ES-I3 (cell line): Measurements from ENCODE around the gene UPP1.
"Not testable (repeated sequence)": the region's sequence is repeated elsewhere in the genome, so short reads cannot be mapped to it uniquely, and the experiment has no call there.

Experiments used
- H3K36me3 ChIP-seq: 2 replicates; pipeline ENCODE4 v1.6.1; 2013; ENCODE audit warnings: mild to moderate bottlenecking, low read length, control low read depth, moderate library complexity; ENCODE audit not compliant: insufficient read depth
- H3K4me1 ChIP-seq: 2 replicates; pipeline ENCODE4 v1.6.1; 2013; ENCODE audit warnings: mild to moderate bottlenecking, control low read depth, low read length; ENCODE audit not compliant: insufficient read depth
- H3K9ac ChIP-seq: 2 replicates; pipeline ENCODE4 v1.6.1; 2013; ENCODE audit warnings: low read depth, mild to moderate bottlenecking, low read length, moderate library complexity
- H3K9me3 ChIP-seq: 2 replicates; pipeline ENCODE4 v1.6.1; 2013; ENCODE audit warnings: mild to moderate bottlenecking, low read length, moderate library complexity; ENCODE audit not compliant: control insufficient read depth, insufficient read depth

UPP1 gene

DNA sequence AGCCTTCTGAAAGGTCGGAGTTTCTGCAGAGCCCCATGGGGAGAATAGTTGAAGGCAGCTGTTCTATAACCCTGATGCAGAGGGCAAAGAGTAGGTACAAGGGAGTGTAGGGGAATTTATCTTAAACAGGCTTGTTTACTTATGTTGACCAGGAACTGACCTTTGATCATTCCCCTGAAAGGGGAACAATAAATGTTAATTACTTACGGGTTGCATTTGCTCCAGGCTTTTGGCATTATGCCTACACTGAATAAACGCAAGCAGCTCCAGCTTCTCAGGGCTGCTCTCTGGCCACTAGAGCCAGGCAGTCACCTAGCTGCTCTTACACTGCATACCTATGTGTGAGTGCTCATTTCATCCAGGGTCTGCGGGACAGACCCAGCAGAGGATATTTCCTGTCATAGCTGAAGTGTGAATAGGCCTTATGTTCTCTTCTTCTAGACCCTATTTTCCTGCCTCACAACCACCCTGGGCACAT lies 55.3 kb downstream of the UPP1 start:
- Histone ChIP-seq H3K36me3 (no peaks in the 10 kb centered on the region), H3K9ac (no peak overlapping the region), H3K4me1 (peaks cover 46% of the 10 kb centered on the region), H3K9me3 (peaks cover 4% of the 10 kb centered on the region)

DNA sequence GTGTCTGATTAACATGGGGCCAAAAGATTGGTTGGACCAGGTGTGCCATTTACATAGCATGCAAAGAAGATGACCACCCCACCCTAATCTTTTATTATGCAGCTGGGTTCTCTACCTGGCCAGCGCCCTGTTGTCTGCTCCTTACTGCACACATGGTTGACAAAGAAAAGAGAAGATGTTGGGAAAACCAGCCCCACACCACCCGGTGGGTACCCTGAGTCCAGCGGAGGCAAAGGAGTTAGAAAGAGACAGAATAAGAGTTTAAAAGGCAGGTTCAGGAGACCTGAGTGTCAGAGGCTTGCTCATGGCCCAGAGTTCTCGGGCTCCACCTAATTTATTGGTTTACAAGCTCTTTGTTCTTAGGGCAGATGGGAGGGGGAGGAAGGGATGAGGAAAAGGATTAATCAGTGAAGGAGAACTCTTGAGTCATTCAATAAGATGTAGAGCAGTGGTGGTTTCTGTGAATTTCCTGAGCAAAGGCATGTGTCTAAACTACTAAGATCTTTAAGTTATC lies 58.1 kb downstream of the UPP1 start:
- no peak overlapping the region for H3K9ac ChIP-seq

DNA sequence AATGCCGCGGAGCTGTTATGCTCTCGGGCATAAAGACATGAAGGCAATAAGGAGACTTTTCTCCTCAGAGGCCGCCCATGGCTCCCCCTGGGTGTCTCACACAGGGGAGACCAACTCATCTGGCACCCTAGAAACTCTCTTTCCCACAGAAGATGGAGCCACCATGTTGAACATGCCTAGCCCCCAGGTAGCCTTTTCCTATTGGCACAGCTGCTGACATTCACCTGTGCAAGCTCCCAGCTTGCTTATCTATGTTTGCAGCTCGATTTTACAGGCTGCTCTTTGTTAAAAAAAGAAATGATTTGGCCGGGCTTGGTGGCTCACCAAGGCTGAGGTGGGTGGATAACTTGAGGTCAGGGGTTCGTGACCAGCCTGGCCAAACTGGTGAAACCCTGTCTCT lies 58.6 kb downstream of the UPP1 start:
- peaks cover 32% of the 10 kb centered on the region for H3K4me1 ChIP-seq
- not testable (repeated sequence) for H3K9me3 ChIP-seq, H3K9ac ChIP-seq, H3K36me3 ChIP-seq

More for the DNA sequence above, 58.1 kb downstream of the UPP1 start:
- Histone ChIP-seq H3K36me3 (no peaks in the 10 kb centered on the region), H3K9me3 (peaks cover 7% of the 10 kb centered on the region), H3K4me1 (peaks cover 32% of the 10 kb centered on the region)

DNA sequence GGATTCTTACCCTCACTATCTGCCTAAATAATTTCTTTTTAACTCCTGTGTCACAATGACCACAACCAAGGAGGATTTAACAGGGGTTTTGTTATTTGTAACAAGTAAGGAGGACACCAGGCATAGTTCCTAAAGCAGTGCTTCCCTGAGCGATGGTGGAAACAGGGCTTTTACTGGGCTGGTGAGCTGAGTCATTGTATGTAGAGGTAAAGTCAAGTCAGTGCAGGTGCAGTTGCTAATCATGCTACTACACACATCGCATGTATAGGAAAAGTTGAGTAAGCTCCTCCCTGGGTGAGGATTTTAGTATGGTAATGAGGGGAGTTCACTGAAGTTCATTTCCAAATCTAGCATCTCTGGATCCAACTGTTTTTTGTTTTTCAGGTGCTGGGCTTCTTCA lies 59.2 kb downstream of the UPP1 start:
- no peak overlapping the region for H3K9ac ChIP-seq
- peaks cover 9% of the 10 kb centered on the region for H3K9me3 ChIP-seq
- peaks cover 32% of the 10 kb centered on the region for H3K4me1 ChIP-seq
- no peaks in the 10 kb centered on the region for H3K36me3 ChIP-seq

DNA sequence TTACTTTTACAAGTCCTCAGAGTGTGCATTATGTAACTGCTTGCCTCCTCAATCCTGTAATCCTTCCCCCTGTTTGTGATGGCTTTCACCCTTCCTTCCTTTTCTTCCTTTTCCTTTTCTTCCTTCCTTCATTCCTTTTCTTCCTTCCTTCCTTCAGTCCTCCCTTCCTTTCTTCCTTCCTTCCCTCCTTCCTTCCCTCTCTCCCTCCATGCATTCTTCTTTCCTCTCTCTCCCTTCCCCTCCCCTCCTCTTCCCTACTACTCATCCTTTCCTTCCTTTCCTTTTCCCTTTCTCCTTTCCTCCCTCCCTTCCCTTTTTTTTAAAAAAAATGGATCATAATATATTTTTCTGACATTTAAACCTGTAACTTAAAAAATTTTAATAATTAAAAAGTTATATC lies 60.0 kb downstream of the UPP1 start:
- Histone ChIP-seq H3K36me3 (no peaks in the 10 kb centered on the region), H3K4me1 (peaks cover 31% of the 10 kb centered on the region), H3K9ac (no peak overlapping the region), H3K9me3 (peaks cover 11% of the 10 kb centered on the region)

DNA sequence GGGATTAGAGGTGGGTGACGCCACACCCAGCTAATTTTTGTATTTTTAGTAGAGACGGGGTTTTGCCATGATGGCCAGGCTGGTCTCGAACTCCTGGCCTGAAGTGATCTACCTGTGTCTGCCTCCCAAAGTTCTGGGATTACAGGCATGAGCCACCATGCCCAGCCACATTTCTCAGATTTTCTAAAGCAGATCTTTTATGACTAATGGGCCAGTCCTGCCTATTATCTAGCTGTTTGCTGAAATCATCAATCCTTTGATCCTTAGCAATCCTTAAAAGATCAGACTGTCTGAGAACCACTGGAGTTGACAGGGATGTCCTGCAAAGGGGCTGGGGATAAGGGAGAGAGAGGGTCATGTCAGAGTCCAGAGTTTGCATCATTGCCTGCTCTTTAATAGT lies 61.0 kb downstream of the UPP1 start:
- peaks cover 11% of the 10 kb centered on the region for H3K9me3 ChIP-seq
- H3K9ac ChIP-seq, result no peak overlapping the region
- H3K4me1 ChIP-seq, result peaks cover 23% of the 10 kb centered on the region
- no peaks in the 10 kb centered on the region for H3K36me3 ChIP-seq

DNA sequence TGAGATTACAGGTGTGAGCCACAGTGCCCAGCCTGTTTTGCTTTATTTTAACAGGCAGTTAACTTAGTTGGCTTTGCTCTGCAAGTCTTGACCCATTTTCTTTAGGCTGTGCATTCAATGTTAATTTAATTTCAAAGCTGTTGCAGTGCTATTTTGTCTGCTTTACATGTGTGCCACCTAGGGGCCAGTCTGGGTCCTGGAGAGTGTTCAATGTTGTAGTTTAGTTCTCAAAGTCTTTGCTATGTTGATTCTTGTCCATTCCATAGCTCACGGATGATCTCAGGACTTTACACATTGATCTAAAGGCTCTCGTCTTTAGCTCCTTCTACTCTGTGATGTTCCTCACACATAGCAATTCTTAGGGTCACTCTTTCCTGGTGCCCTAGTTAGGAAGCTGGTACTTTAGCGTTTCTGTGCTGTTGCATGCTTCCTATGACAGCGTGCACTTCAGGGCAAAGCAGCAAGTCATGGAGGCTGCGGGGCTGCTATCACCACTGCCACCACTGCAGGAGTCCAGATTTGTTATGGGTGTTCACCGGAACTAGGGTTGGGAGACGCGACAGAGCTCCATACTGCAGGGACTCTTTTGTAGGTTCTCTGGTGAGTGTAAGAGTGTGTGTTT lies 65.8 kb downstream of the UPP1 start:
- Histone ChIP-seq H3K36me3 (no peaks in the 10 kb centered on the region), H3K4me1 (no peaks in the 10 kb centered on the region), H3K9ac (no peak overlapping the region)

More for the DNA sequence above, 65.8 kb downstream of the UPP1 start:
- peaks cover 11% of the 10 kb centered on the region for H3K9me3 ChIP-seq
